GM18511 (cell line): ENCODE measurements around the gene PDIA5.

Experiments
- ATAC-seq: cut with Tn5 transposase; IDR thresholded peaks from one replicate; pipeline ENCODE4 v1.9.1; 2021; ENCODE audit warnings: mild to moderate bottlenecking, moderate library complexity; ENCODE audit not compliant: unreplicated experiment

The PDIA5 gene

GRCh38 chr3:123090728-123091531 lies 24.1 kb downstream of the PDIA5 start:
- ATAC-seq = no peak

GRCh38 chr3:123092243-123092642 lies 25.4 kb downstream of the PDIA5 start:
- no peak for ATAC-seq

- ATAC-seq = no peak
Measured at GRCh38 chr3:123093696-123094095, 26.9 kb downstream of the PDIA5 start.

GRCh38 chr3:123094516-123095313 lies 27.9 kb downstream of the PDIA5 start:
- no peak for ATAC-seq

- no peak for ATAC-seq
Measured at GRCh38 chr3:123096126-123096525, 29.3 kb downstream of the PDIA5 start.

GRCh38 chr3:123096731-123097130 lies 29.9 kb downstream of the PDIA5 start:
- no peak for ATAC-seq

GRCh38 chr3:123098426-123099330 lies 31.9 kb downstream of the PDIA5 start:
- ATAC-seq = no peak

- no peak for ATAC-seq
Measured at GRCh38 chr3:123099331-123100192, 32.7 kb downstream of the PDIA5 start.

- no peak for ATAC-seq
Measured at GRCh38 chr3:123100193-123100776, 33.5 kb downstream of the PDIA5 start.

GRCh38 chr3:123102249-123102648 lies 35.4 kb downstream of the PDIA5 start:
- no peak for ATAC-seq

GRCh38 chr3:123102826-123103225 lies 36.0 kb downstream of the PDIA5 start:
- ATAC-seq = no peak

- ATAC-seq = no peak
Measured at GRCh38 chr3:123104550-123104949, 37.7 kb downstream of the PDIA5 start.

GRCh38 chr3:123105201-123106189 lies 38.7 kb downstream of the PDIA5 start:
- ATAC-seq = peak; percentile 83

- no peak for ATAC-seq
Measured at GRCh38 chr3:123110282-123110975, 43.6 kb downstream of the PDIA5 start.

- ATAC-seq = no peak
Measured at GRCh38 chr3:123110976-123111615, 44.3 kb downstream of the PDIA5 start.

- ATAC-seq = no peak
Measured at GRCh38 chr3:123111640-123112039, 44.8 kb downstream of the PDIA5 start.

GRCh38 chr3:123112232-123112631 lies 45.4 kb downstream of the PDIA5 start:
- ATAC-seq = no peak
